ENCODE data around the gene MSI2. TPM values are rescaled to one million over a fixed set of nuclear protein-coding genes. Genes with fewer than 3 reads are reported as not detected.

MSI2 gene
- polyA plus RNA-seq, 1 donor from 2014 or later = 3.8 TPM

DNA sequence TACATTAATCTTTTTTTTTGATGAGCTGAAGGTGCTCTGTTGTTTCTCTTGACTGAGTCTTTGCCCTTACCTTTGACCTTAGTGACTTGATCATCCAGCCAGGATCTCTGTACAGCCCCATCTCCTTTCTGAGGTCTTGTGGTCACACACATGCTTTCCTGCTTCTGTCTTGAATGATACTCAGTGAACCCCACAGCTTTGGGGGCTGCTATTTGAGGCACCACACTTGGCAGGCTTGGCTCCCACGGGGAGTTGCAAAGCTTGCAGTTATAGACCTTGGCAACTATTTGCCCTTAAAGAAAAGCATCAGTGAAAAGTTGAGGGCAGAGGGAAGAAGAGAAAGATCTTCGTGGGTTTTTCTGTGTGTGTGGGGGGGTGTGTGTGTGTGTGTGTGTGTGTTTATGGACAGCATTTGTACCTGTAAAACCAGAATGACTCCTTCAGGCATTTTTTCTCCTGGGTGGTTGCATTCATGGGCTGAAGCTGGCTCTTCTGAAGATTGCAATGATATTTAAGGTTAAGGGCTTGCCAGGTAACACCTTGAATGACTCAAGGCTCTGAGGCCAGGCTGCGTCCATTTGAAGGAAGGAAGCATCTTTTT lies 101.6 kb downstream of the MSI2 start:
- Mint-ChIP-seq H3K27me3 (no peaks in the 10 kb centered on the region), H3K4me1 (peaks cover 34 to 50% (median 44%) of the 10 kb centered on the region in 3 donors), H3K9me3 (no peaks in the 10 kb centered on the region), H3K4me3 (peak overlapping the region; percentile 62 to 88 (median 77)), H3K36me3 (peaks cover 5% of the 10 kb centered on the region), H3K27ac (peak overlapping the region in 2 of 3 donors; percentile 71 to 87)

- Mint-ChIP-seq H3K4me1 (peaks cover 25 to 34% (median 30%) of the 10 kb centered on the region in 3 donors), H3K4me3 (peak overlapping the region in 1 of 4 donors; percentile 23), H3K27me3 (no peaks in the 10 kb centered on the region), H3K36me3 (peaks cover 8% of the 10 kb centered on the region), H3K9me3 (no peaks in the 10 kb centered on the region), H3K27ac (no peak overlapping the region)
Measured at GRCh38 chr17:57360266-57360665, 103.9 kb downstream of the MSI2 start.

DNA sequence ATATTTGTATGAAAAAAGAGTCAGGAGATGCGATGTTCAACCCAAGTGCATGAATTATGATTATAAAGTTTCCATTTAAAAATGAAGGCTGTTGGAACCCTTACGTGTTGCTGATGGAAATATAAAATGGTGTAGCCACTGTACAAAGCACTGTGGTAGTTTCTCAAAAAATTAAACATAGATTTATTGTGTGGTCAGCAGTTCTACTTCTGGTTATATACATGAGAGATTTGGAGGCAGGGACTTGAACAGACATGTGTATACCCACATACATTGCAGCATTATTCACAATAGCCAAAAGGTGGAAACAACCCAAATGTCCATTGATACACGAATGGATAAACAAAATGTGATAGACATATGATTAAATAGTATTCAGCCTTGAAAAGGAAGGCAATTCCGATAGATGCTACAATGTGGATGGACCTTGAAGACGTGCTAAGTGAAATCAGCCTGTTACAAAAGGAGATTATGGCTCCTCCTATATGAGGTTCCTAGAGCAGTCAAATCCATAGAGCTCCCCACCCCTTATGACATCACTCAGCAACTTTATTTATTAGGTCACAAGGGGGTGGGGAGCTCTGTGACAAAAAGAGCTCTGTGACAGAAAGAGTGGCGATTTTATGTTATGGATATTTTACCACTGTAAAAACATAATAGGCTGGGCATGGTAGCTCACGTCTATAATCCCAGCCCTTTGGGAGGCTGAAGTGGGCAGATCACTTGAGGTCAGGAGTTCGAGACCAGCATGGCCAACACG lies 106.7 kb downstream of the MSI2 start:
- H3K27me3 Mint-ChIP-seq = no peaks in the 10 kb centered on the region
- H3K4me1 Mint-ChIP-seq = peaks cover 18 to 30% (median 25%) of the 10 kb centered on the region in 3 donors
- H3K4me3 Mint-ChIP-seq = no peak overlapping the region
- H3K9me3 Mint-ChIP-seq = no peaks in the 10 kb centered on the region
- peaks cover 8% of the 10 kb centered on the region for H3K36me3 Mint-ChIP-seq
- no peak overlapping the region for H3K27ac Mint-ChIP-seq

DNA sequence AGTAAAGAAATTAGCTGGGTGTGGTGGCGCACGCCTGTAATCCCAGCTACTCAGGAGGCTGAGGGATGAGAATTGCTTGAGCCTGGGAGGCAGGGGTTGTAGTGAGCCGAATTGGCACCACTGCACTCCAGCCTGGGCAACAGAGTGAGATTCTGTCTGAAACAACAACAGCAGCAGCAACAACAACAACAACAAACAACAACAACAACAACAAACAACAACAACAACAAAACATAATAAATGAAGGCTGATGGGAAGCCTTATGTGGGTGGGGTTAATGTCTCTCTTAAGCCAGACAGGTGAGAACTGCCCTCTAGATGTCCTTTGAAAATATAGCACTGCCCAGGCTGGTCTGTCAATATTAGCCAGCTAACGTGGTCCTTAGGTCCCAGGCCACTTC lies 107.3 kb downstream of the MSI2 start:
- no peak overlapping the region for H3K27ac Mint-ChIP-seq
- no peaks in the 10 kb centered on the region for H3K9me3 Mint-ChIP-seq
- no peaks in the 10 kb centered on the region for H3K27me3 Mint-ChIP-seq
- H3K4me1 Mint-ChIP-seq = peaks cover 14 to 27% (median 22%) of the 10 kb centered on the region in 3 donors
- H3K36me3 Mint-ChIP-seq = peaks cover 5% of the 10 kb centered on the region
- no peak overlapping the region for H3K4me3 Mint-ChIP-seq

GRCh38 chr17:57363998-57364643 lies 107.8 kb downstream of the MSI2 start:
- Mint-ChIP-seq H3K27ac (no peak overlapping the region), H3K27me3 (no peaks in the 10 kb centered on the region), H3K36me3 (peaks cover 5% of the 10 kb centered on the region), H3K4me3 (no peak overlapping the region), H3K4me1 (peaks cover 14 to 26% (median 26%) of the 10 kb centered on the region in 3 donors), H3K9me3 (no peaks in the 10 kb centered on the region)

DNA sequence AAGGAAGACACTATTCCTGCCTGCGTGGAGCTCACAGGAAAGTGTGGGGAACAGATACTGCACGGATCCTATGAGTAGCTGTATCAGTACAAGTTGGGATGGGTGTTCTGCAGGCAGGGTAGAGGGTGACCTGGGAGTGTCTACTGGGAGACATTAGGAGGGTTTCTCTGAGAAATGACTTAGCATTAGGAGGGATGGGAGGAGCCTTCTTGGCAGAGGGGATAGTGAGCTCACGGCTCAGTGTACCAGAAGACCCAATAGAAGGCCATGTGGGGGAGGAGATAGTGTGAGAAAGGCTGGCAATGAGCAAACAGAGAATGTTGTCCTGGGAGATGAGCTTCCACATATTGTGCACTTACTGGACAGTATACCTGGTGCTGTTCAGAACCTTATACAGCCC lies 109.1 kb downstream of the MSI2 start:
- Mint-ChIP-seq H3K27ac (no peak overlapping the region), H3K36me3 (peaks cover 5% of the 10 kb centered on the region), H3K9me3 (no peaks in the 10 kb centered on the region), H3K27me3 (no peaks in the 10 kb centered on the region), H3K4me1 (peaks cover 14 to 28% (median 26%) of the 10 kb centered on the region in 3 donors), H3K4me3 (peak overlapping the region in 1 of 4 donors; percentile 28)

DNA sequence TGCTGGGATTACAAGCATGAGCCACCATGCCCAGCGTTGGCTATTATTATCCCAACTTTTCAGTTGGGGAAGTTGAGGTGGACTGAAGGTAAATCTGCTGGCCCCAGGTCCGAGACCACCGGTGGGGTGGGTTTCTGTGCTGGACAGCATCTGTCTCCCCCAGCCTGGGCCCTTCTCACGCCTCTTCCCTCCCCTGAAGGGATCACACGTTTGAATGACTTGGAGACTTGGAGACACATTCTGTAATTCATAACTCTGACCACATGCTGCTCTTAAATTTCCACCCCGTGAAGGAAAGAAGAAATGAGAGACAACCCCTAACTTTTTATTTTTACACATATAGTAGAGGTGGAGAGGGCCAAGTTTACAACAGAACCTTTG lies 109.8 kb downstream of the MSI2 start:
- H3K36me3 Mint-ChIP-seq = peaks cover 5% of the 10 kb centered on the region
- H3K27me3 Mint-ChIP-seq = no peaks in the 10 kb centered on the region
- H3K27ac Mint-ChIP-seq = no peak overlapping the region
- H3K4me3 Mint-ChIP-seq = no peak overlapping the region
- peaks cover 14 to 28% (median 26%) of the 10 kb centered on the region in 3 donors for H3K4me1 Mint-ChIP-seq
- H3K9me3 Mint-ChIP-seq = no peaks in the 10 kb centered on the region

GRCh38 chr17:57366558-57367351 lies 110.4 kb downstream of the MSI2 start:
- peaks cover 5% of the 10 kb centered on the region for H3K36me3 Mint-ChIP-seq
- H3K9me3 Mint-ChIP-seq = no peaks in the 10 kb centered on the region
- peaks cover 14 to 28% (median 26%) of the 10 kb centered on the region in 3 donors for H3K4me1 Mint-ChIP-seq
- peak overlapping the region in 1 of 4 donors; percentile 75 for H3K4me3 Mint-ChIP-seq
- H3K27me3 Mint-ChIP-seq = no peaks in the 10 kb centered on the region
- no peak overlapping the region for H3K27ac Mint-ChIP-seq

GRCh38 chr17:57368637-57369336 lies 112.5 kb downstream of the MSI2 start:
- H3K4me1 Mint-ChIP-seq = peaks cover 14 to 31% (median 28%) of the 10 kb centered on the region in 3 donors
- no peak overlapping the region for H3K4me3 Mint-ChIP-seq

GRCh38 chr17:57369509-57369945 lies 113.2 kb downstream of the MSI2 start:
- peaks cover 0 to 5% (median 3%) of the 10 kb centered on the region in 3 donors for H3K9me3 Mint-ChIP-seq
- H3K27me3 Mint-ChIP-seq = no peaks in the 10 kb centered on the region
- no peaks in the 10 kb centered on the region for H3K36me3 Mint-ChIP-seq
- no peak overlapping the region for H3K4me3 Mint-ChIP-seq
- H3K27ac Mint-ChIP-seq = no peak overlapping the region
- H3K4me1 Mint-ChIP-seq = peaks cover 14 to 31% (median 28%) of the 10 kb centered on the region in 3 donors

More at GRCh38 chr17:57368637-57369336, 112.5 kb downstream of the MSI2 start:
- Mint-ChIP-seq H3K27ac (peak overlapping the region in 2 of 3 donors; percentile 21 to 25), H3K36me3 (no peaks in the 10 kb centered on the region), H3K9me3 (peaks cover 0 to 5% (median 3%) of the 10 kb centered on the region in 3 donors), H3K27me3 (no peaks in the 10 kb centered on the region)

GRCh38 chr17:57370037-57370581 lies 113.8 kb downstream of the MSI2 start:
- Mint-ChIP-seq H3K9me3 (peaks cover 0 to 5% (median 3%) of the 10 kb centered on the region in 3 donors), H3K27me3 (no peaks in the 10 kb centered on the region), H3K4me3 (no peak overlapping the region), H3K27ac (peak overlapping the region in 1 of 3 donors; percentile 88), H3K36me3 (peaks cover 2% of the 10 kb centered on the region), H3K4me1 (peaks cover 14 to 28% (median 27%) of the 10 kb centered on the region in 3 donors)

GRCh38 chr17:57370619-57371018 lies 114.3 kb downstream of the MSI2 start:
- Mint-ChIP-seq H3K9me3 (peaks cover 0 to 5% (median 3%) of the 10 kb centered on the region in 3 donors), H3K4me1 (peaks cover 10 to 23% (median 23%) of the 10 kb centered on the region in 3 donors), H3K4me3 (no peak overlapping the region), H3K27me3 (no peaks in the 10 kb centered on the region), H3K27ac (peak overlapping the region in 1 of 3 donors; percentile 88), H3K36me3 (peaks cover 5% of the 10 kb centered on the region)

DNA sequence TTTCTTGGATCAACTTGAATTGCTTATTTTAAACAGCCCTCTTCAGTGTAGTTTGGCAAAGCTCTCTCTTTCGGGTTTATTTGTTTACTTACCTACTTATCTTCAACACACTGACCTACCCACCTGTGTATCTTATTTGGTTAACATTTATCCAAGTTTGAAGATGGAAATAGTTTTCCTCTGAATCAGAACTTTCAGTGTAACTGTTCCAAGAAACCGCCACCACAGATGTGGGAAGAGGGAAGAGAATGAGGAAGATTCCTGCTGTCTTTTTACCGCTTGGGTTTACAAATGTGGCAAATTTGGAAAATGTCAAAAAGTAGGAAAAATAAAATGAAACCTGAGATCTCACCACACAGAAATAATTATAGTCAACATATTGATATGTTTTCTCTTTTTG lies 115.8 kb downstream of the MSI2 start:
- H3K27ac Mint-ChIP-seq = no peak overlapping the region
- peaks cover 5% of the 10 kb centered on the region for H3K36me3 Mint-ChIP-seq
- H3K4me3 Mint-ChIP-seq = no peak overlapping the region
- peaks cover 2 to 10% (median 10%) of the 10 kb centered on the region in 3 donors for H3K4me1 Mint-ChIP-seq
- no peaks in the 10 kb centered on the region for H3K27me3 Mint-ChIP-seq
- peaks cover 0 to 5% (median 3%) of the 10 kb centered on the region in 3 donors for H3K9me3 Mint-ChIP-seq

- peaks cover 0 to 5% (median 3%) of the 10 kb centered on the region in 3 donors for H3K9me3 Mint-ChIP-seq
- H3K4me1 Mint-ChIP-seq = peaks cover 0 to 10% (median 8%) of the 10 kb centered on the region in 3 donors
- peaks cover 5% of the 10 kb centered on the region for H3K36me3 Mint-ChIP-seq
- no peaks in the 10 kb centered on the region for H3K27me3 Mint-ChIP-seq
- no peak overlapping the region for H3K27ac Mint-ChIP-seq
- no peak overlapping the region for H3K4me3 Mint-ChIP-seq
Measured at GRCh38 chr17:57373048-57373447, 116.7 kb downstream of the MSI2 start.
